Measurements from ENCODE around the gene PLA2G6. TPM values are rescaled to one million over a fixed set of nuclear protein-coding genes. Genes with fewer than 3 reads are reported as not detected.
A peak's percentile ranks its signal among the peaks of the same experiment; 100 is the strongest.

PLA2G6 gene
- total and polyA plus RNA-seq, 2 of the 13 experiments (the other 11 are each of a cell fraction or from before 2014, with no cell fraction given): 4.8 to 11.5 TPM

DNA sequence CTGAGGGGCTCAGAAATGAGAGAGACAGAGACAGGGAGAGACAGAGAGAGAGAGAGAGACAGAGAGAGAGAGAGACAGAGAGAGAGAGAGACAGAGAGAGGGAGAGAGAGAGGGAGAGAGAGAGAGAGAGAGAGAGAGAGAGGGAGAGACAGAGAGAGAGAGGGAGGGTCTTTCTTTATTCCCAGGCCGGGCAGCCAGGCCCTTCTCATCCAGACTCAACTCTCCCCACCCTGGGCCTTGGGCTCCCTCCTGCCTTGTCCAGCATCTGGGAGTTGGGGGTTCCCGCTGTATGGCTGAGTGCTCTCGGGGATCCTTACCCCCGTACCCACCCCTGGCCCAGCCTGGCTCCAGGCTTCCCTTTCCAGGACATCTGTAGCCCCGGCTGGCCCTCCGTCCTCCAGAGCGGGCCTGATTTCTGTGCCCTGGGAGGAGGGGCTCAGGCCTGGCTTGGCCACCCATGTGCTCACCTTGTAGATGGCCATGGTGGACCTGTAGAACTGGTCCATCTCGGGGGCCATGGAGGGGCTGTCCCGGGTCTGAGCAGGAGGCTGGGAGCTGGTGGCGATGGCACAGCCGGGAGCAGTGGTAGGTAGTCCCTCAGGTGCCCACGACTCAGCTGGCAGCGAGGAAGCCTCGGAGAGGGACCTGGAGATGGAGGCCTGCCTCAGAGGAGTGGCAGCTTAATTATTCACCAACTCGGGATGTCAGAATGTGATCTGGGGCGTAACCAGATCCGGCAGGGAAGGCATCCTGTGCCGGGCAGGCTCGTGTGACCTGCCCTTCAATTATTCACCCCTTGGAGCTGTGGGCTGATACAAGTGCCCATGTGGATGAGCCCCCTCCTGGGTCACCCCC is 71.4 kb downstream of the PLA2G6 start, which contains the start of gene BAIAP2L2 (continued):
- no peak for TF ChIP-seq ZUFSP (CRISPR knock-in tag; IDR thresholded peaks at IDR 0.05; ENCODE audit: borderline replicate concordance)
- no peak for TF ChIP-seq PHF5A (CRISPR knock-in tag; IDR thresholded peaks at IDR 0.05; ENCODE audit: low read depth, unreplicated experiment)
- TF ChIP-seq, protein P1, sequence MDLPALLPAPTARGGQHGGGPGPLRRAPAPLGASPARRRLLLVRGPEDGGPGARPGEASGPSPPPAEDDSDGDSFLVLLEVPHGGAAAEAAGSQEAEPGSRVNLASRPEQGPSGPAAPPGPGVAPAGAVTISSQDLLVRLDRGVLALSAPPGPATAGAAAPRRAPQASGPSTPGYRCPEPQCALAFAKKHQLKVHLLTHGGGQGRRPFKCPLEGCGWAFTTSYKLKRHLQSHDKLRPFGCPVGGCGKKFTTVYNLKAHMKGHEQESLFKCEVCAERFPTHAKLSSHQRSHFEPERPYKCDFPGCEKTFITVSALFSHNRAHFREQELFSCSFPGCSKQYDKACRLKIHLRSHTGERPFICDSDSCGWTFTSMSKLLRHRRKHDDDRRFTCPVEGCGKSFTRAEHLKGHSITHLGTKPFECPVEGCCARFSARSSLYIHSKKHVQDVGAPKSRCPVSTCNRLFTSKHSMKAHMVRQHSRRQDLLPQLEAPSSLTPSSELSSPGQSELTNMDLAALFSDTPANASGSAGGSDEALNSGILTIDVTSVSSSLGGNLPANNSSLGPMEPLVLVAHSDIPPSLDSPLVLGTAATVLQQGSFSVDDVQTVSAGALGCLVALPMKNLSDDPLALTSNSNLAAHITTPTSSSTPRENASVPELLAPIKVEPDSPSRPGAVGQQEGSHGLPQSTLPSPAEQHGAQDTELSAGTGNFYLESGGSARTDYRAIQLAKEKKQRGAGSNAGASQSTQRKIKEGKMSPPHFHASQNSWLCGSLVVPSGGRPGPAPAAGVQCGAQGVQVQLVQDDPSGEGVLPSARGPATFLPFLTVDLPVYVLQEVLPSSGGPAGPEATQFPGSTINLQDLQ (CRISPR knock-in tag; IDR thresholded peaks at IDR 0.05): no peak
- TF ChIP-seq ZZZ3 (CRISPR knock-in tag; IDR thresholded peaks at IDR 0.05; ENCODE audit: borderline replicate concordance): no peak; the same call in 1 of the 2 replicates
- no peak for TF ChIP-seq ZBTB37 (CRISPR knock-in tag; IDR thresholded peaks at IDR 0.05)
- TF ChIP-seq CCDC6 (CRISPR knock-in tag; IDR thresholded peaks at IDR 0.05): no peak
- TF ChIP-seq SETDB1 (CRISPR knock-in tag; IDR thresholded peaks at IDR 0.05; ENCODE audit: borderline replicate concordance): no peak
- TF ChIP-seq, protein P2, sequence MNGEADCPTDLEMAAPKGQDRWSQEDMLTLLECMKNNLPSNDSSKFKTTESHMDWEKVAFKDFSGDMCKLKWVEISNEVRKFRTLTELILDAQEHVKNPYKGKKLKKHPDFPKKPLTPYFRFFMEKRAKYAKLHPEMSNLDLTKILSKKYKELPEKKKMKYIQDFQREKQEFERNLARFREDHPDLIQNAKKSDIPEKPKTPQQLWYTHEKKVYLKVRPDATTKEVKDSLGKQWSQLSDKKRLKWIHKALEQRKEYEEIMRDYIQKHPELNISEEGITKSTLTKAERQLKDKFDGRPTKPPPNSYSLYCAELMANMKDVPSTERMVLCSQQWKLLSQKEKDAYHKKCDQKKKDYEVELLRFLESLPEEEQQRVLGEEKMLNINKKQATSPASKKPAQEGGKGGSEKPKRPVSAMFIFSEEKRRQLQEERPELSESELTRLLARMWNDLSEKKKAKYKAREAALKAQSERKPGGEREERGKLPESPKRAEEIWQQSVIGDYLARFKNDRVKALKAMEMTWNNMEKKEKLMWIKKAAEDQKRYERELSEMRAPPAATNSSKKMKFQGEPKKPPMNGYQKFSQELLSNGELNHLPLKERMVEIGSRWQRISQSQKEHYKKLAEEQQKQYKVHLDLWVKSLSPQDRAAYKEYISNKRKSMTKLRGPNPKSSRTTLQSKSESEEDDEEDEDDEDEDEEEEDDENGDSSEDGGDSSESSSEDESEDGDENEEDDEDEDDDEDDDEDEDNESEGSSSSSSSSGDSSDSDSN (CRISPR knock-in tag; IDR thresholded peaks at IDR 0.05): peak; percentile 84; the same call in 1 of the 2 replicates
- TF ChIP-seq IKZF1 (IDR thresholded peaks at IDR 0.05): no peak
- TF ChIP-seq HNF4A (CRISPR knock-in tag; IDR thresholded peaks at IDR 0.05): no peak
- TF ChIP-seq ZNF614 (CRISPR knock-in tag; IDR thresholded peaks at IDR 0.05; ENCODE audit: borderline replicate concordance): no peak
- TF ChIP-seq TGIF2 (CRISPR knock-in tag; IDR thresholded peaks at IDR 0.05): no peak
- 0 out of 2 replicates have a peak, but pooled peaks have one; percentile 9 for TF ChIP-seq MAZ (IDR thresholded peaks at IDR 0.05; ENCODE audit: borderline replicate concordance, low read depth, low read length)
- TF ChIP-seq MAZ (CRISPR knock-in tag; IDR thresholded peaks at IDR 0.05; ENCODE audit: low read depth): peak; percentile 27; the same call in 1 of the 2 replicates
- TF ChIP-seq TMF1 (CRISPR knock-in tag; IDR thresholded peaks at IDR 0.05; ENCODE audit: low read depth): no peak; the same call in 1 of the 2 replicates
- TF ChIP-seq ZNF331 (CRISPR knock-in tag; IDR thresholded peaks at IDR 0.05): peak; percentile 46; the same call in 1 of the 2 replicates
- TF ChIP-seq REXO4 (CRISPR knock-in tag; IDR thresholded peaks at IDR 0.05; ENCODE audit: borderline replicate concordance): no peak
- TF ChIP-seq HOXA9 (CRISPR knock-in tag; IDR thresholded peaks at IDR 0.05; ENCODE audit: borderline replicate concordance): no peak
- no peak for TF ChIP-seq MEIS1 (CRISPR knock-in tag; IDR thresholded peaks at IDR 0.05; ENCODE audit: borderline replicate concordance)
